ENCODE measurements around the gene ATP2A2.
"Not testable (repeated sequence)": the region's sequence is repeated elsewhere in the genome, so short reads cannot be mapped to it uniquely, and the experiment has no call there.

ATP2A2 gene

DNA sequence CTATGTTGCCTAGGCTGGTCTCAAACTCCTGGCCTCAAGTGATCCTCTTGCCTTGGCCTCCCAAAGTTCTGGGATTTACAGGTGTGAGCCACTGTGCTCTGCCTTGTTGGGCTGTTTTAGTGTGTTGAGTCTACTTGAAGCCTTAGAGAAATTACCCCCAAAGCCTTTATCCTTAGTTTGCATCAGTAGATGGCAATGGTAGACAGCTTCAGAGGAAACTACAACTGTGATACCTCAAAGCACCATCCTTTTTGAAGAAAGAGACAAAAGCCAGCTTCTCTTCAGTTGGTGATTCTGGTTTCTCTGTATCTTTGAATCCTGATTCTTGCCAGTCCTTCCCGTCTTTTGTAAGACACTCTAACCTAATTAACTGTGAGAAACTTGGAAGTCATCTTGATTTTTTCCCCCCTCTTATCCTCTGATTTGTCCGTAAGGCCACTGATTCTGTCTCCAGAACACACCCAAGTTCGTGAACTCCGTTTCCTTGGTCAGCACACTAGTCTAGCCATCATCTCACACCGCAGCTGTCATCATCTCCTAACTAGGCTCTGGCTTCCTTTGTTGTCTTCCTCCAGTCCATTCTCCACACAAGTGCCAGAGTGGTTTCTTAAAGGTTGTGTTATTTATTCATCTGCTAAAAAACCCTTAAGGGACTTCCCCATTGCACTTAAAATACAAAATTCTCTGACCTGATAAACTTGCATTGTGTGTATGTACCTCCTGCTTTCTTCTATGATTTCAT, 20.2 kb downstream of the ATP2A2 start:
- DNase-seq, result no peak

DNA sequence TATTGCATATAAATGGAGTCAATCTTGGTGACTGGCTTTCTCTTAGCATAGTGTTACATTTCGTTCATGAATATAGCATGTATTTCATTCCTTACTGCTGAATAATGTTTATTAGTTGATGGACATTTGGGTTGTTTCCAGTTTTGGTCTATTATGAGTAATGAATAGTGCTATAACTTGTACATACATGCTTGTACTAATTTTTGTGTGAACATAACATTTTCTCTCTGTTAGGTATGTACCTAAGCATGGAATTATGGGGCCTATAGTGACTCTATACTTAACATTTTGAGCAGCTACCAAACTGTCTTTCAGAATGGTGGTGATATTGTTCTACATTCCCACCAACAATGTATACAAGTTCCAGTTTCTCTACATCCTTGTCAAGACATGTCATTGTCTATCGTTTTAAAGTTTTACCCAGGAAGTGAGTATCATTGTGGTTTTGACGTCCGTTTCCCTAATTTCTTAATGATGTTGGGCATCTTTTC, 23.1 kb downstream of the ATP2A2 start:
- DNase-seq, result peak; percentile 66

DNA sequence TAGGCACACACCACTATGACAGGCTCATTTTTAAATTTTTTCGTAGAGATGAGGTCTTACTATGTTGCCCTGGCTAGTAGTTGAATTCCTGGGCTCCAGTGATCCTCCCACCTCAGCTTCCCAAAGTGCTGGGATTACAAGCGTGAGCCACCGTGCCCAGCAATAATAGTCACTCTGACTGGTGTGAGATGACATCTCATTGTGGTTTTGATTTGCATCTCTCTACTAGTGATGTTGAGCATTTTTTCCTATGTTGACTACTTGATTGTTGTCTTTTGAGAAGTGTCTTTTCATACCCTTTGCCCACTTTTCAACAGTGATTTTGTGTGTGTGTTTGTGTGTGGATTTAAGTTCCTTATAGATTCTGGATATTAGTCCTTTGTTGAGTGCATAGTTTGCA, 26.3 kb downstream of the ATP2A2 start:
- no peak for DNase-seq

DNA sequence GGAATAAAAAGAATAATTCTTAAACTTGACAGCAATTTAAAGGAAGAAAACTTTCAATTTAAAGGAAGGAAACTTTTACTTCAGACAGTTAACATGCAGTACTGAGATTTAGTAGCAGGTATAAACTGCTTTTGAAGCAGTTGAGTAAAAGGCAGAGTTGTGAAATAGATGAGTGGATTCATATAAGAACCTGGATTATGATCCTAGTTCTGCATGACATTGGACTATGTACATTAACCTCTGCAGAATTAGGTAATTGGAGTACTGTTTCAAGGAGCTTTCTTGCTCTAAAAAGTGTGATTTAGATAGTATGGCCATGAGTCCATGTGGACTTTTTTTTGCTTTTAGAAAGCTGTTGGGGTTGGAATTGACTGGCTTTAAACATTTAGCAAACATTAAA, 29.7 kb downstream of the ATP2A2 start:
- no peak for DNase-seq

DNA sequence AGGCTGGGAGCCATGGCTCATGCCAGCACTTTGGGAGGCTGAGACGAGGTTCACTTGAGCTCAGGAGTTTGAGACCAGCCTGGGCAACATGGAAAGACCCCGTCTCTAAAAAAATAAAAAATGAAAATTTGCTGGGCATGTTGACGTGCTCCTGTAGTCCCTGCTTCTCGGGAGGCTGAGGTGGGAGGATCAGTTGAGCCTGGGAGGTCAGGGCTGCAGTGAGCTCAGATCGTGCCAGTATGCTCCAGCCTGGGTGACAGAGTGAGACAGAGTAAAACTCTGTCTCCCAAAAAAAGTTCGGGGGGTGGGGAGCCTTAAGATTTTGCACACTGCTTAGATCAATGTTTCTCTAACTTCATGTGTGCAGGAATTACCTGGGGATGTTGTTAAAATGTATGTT, 30.9 kb downstream of the ATP2A2 start:
- no peak for DNase-seq

DNA sequence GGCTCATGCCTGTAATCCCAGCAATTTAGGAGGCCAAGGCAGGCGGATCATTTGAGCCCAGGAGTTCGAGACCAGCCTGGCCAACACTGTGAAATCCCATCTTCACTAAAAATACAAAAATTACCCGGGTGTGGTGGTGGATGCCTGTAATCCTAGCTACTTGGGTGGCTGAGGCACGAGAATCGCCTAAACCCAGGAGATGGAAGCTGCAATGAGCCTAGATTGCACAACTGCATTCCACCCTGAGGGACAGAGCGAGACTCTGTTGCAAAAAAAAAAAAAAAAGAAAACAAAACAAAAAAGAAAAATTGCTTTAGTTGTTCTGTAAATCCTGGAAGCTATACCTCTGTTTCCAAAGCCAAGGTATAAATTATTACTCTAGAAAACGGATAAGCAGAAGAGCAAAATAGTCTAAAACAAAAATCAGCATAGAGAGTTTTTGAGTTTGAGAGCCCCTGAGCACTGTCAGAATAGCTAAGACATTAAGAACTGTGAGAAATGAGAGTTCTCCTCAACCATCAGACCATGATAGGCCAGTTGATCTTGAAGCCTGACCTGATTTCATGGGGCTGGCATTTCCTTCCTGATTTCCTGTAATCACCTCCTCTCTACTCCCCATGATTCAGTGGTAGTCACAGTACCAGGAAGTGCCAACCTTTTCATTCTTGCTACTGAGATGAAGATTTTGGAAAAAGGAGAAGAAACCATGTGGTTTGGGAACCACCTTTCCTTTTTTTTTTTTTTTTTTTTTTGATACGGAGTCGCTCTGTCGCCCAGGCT, 31.7 kb downstream of the ATP2A2 start:
- peak; percentile 74 for DNase-seq

DNA sequence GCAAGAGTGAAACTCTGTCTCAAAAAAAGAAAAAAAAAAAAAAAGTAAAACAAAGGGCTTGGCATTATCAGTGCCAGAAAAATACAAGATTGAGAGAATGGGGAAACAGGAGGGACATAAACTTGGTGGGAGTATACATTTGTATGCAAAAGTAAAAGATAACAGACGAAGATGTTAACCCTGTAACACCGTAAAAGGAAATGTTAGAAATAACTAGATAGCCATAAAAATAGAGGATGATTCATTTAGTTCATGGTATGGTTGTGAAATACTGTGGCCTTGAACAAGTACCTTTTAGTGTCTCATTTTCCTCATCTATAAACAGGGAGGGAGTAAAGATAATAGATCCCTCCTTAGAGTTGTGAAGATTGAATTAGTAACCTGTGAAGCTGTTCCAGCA, 33.3 kb downstream of the ATP2A2 start:
- DNase-seq, result peak; percentile 87

DNA sequence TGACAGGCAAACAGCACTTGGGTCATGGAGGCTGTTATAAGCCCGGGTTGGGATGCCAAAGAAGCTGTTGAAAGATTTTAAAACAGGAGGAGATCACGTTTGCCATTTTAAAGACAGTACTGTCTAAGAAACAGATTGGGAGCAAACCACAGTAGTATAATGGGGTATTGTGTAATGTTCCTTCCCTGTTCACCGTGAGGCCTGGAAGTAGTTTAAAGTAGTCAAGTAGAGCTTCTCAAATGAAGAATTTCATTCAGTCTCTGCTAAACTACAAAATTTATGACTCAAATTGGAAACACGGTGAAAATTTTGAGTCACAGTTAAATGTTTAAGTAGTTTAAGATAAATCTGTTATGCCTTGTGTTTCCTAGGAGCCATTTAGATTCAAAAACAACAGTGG, 35.8 kb downstream of the ATP2A2 start:
- DNase-seq, result peak; percentile 92

DNA sequence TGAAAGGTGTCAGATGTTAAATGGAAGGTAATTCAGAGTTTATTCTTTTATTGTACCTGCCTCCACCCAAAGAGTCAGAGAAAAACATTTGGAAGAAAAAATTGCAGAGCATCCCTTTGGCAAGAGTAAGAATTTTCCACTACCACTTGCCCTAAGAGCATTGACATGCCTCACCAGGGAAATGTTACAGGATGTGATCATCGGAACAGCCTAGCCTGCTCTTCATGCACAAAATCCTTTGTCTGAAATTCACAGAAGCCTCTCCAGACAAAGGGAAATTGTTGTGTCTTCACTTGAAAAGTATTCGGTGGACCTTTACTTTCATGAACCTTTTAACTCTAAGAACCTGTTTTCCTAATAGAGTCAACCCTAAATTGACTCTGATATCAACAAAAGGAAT, 36.9 kb downstream of the ATP2A2 start:
- peak; percentile 51 for DNase-seq

DNA sequence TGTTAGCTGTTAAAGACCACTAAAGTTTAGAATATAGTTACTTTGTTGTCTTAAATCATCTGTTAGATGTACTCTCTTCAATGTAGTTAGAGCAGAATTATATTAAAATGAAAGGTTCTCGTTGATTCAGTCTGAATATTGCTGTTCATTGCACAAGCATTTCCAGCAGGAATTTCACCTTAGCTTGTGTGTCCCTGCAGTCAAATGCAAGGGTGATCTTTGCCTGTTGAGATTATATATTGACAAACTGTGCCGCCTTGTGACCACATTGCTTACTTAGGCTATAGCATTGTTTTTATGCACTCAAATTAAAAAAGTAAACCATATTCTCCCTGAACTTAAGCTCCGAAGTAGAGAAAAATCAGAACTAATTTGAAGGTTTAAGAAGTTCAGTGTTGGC, 39.5 kb downstream of the ATP2A2 start:
- DNase-seq, result no peak

DNA sequence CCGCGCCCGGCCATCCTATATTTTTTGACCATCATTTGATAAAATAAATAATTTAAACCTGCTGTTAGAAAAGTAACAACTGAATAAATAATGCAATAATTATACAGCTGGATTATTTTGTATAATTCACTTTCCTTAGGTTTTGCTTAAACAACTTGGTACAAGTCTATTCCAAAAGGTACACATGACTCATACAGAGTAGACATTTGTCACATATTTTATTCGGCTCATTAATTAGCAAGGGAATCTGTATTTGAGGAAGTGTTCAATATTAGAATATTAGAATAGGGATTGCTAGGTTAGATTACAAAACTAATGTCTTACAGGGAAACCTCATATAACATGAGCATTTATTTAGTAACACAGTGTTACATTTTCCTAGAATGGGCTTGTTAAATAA, 48.7 kb downstream of the ATP2A2 start:
- no peak for DNase-seq

DNA sequence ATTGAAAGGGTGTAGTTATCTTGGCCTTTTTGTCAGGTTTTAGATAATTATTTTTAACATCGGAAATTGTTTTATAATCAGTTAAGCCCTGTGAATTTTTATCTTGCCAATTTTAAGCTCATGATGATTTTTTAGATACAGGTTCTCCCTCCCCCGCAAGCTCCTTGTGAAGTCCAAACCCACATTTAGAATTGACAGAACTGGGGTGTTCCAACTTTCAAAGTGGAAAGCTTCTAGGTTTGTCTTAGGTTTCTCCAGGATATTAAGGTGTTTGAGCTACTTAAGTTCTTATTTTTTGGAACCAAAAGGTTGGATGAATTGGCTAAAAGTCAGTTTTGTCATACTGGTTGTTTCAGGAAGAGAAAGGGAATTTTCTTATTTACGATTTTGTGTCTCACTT, 49.1 kb downstream of the ATP2A2 start:
- no peak for DNase-seq

DNA sequence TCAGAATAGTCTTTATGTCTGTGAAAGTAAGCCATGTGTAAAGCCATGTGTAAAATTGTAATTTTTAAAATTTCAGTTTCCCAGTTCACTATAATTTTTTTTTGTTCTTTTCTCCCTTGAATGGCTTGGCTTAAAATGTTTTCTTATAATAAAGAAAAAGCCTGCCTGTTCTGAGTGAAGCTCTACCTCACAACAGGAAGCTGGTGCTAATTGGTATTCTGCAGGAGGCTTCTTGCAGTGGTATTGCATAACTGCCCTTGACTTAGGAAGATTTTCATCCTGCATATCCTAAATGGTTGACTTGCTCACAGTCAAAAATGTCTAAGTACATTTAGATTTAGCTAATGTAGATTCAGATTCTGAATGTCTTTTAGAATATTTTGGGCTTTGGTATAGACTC, 49.5 kb downstream of the ATP2A2 start:
- DNase-seq, result peak; percentile 43

DNA sequence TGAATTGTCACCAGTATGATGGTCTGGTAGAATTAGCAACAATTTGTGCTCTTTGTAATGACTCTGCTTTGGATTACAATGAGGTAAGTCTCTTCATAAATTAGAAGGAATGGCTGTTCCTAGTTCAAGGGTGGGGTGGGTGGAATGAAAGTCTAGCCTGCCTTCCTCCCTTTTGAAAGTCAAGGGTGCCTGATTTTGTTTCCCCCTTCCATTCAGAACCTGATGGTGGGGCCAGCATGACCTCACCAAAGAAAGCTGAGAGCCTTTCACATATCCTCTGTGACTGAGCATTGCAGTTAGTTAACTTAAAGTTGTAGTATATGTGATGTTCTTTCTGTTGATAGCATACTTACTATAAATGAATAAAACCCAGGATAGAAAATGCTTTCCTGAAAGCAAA, 52.2 kb downstream of the ATP2A2 start:
- DNase-seq, result no peak

DNA sequence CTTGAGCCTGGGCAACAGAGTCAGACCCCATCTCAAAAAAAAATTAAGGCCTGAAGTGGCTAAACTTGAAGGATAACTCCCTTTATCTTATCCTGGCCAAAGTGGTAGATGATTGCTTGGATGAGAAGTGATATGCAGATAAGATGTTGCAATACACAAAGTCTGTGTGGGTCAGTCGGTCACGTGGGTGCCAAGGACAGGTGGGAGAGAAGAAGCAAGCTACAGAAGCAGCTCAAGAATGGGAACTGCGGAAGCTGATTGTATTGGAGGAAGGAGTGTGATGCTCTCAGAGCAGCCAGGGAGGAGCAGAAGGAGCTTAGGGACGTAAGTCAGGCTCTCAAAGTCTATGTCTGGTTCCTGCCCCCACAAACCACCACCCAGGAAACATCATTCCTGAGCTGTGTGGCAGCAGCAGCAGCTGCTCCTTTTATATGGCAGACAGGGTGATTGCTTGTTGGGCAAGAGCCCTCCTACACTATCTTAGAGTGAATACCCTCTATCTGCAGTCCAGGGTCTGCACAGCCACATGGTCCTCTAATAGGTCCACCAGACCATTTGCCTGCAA, 54.5 kb downstream of the ATP2A2 start:
- no peak for DNase-seq

DNA sequence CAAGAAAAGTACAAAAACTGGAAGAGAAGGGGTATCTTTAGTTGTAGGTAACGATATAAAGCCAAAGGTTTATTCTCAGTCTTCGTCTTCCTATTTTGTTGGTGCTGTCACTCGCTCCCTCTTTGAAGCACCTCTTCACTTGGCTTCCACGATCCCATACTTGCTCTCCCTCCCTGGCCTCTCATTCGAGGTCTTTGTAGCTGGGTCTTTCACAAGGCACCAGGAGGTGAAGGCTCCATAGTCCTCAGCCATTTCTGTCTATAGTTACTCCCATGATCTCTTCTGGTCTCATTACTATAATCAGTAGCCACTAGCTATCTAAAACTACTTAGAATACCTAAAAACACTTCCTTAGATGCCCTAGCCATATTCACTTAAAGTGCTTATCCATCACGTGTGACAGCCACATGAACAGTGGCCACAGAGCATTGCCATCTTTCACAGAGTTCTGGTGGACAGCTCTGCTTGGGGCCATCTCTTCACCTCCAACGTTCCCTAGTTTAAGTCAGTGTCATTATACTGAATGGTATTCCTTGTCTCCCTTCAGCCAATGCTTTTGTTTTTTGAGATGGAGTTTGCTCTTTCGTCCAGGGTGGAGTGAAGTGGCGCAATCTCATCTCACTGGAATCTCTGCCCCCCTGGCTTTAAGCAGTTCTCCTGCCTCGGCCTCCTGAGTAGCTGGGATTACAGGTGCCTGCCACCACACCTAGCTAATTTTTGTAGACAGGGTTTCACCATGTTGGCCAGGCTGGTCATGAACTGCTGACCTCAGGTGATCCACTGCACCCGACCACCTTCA, 57.1 kb downstream of the ATP2A2 start:
- DNase-seq, result no peak

DNA sequence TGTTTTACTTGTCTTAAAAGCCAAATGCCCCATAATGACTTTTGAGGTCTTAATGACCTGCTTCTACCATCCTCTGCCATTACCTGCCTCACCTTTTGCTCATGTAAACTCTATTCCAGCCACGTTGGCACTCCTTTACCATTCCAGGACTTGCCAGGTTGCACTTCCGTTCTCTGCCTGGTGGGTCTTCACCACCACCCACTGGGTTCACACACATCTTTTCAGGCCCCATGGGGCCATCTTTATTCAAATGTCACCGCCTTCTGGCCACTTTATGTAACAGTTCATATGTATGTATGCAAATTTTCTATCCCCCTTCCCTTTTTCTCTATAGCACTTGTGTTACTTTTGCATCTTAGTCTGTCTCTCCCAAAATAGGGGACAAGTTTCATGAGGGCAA, 57.7 kb downstream of the ATP2A2 start:
- DNase-seq, result no peak

DNA sequence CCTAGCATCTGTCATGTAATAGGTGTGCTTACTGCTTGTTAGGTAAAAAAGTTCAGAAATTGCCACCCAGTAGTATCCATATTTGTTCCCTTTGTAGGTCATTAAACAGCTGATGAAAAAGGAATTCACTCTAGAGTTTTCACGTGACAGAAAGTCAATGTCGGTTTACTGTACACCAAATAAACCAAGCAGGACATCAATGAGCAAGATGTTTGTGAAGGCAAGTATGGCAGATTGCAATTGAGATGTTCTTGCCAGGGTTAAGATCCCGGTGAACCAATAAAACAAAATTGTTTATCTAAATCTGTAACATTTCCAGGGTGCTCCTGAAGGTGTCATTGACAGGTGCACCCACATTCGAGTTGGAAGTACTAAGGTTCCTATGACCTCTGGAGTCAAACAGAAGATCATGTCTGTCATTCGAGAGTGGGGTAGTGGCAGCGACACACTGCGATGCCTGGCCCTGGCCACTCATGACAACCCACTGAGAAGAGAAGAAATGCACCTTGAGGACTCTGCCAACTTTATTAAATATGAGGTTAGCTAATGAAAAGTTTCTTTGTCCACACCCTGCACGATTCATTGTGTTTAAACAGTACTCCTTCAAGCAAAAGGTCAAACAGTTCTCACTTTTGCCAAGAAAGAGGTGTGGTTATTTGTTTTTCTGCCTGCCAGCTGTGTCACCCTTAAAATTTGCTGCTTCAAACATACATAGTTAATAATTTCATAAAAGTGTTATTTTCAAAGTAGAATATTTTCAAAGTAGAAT, 58.3 kb downstream of the ATP2A2 start:
- DNase-seq, result no peak

DNA sequence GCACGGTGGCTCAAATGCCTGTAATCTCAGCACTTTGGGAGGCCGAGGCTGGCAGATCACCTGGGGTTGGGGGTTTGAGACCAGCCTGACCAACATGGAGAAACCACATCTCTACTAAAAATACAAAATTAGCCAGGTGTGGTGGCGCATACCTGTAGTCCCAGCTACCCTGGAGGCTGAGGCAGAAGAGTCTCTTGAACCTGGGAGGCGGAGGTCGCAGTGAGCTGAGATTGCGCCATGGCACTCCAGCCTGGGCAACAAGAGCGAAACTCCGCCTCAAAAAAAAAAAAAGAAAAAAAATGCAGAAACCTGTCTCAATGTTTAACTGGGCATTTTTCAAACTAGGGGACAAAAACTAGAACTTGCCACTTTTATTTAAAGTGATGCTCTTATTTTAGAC, 59.2 kb downstream of the ATP2A2 start:
- DNase-seq, result not testable (repeated sequence)

DNA sequence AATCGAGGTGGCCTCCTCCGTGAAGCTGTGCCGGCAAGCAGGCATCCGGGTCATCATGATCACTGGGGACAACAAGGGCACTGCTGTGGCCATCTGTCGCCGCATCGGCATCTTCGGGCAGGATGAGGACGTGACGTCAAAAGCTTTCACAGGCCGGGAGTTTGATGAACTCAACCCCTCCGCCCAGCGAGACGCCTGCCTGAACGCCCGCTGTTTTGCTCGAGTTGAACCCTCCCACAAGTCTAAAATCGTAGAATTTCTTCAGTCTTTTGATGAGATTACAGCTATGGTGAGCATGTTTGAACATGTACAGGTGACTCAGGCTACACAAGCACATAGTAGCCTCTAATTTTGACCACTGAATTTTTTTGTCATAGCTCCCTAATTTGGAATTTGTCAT, 59.7 kb downstream of the ATP2A2 start:
- DNase-seq, result no peak

DNA sequence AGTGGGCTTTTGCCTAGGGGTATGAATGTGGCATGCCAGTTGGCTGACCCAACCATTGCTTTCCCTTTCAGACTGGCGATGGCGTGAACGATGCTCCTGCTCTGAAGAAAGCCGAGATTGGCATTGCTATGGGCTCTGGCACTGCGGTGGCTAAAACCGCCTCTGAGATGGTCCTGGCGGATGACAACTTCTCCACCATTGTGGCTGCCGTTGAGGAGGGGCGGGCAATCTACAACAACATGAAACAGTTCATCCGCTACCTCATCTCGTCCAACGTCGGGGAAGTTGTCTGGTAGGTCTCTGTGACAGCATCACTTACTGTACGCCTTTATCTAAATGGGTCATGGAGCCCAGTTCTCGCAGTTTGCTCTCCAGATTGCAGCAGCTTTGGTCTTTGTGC, 61.1 kb downstream of the ATP2A2 start:
- no peak for DNase-seq

DNA sequence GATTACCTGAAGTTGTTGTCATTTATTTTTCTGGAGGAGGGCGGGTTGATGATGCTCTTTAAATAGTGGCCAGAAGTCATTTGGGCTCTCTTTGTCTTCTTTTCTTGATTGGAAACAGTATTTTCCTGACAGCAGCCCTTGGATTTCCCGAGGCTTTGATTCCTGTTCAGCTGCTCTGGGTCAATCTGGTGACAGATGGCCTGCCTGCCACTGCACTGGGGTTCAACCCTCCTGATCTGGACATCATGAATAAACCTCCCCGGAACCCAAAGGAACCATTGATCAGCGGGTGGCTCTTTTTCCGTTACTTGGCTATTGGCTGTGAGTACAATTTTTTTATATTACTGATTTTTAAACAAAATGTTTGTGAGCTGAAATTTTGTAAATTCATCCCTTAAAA, 62.1 kb downstream of the ATP2A2 start:
- DNase-seq, result no peak

Data from fibroblast of skin of right quadriceps (primary cell).